Heart left ventricle (tissue), 16 donors: ENCODE measurements around the gene ST6GALNAC5. TPM values are rescaled to one million over a fixed set of nuclear protein-coding genes. Genes with fewer than 3 reads are reported as not detected.

Experiments
- ATAC-seq, 4 donors: fragments of 200-7000 bp; cut with Tn5 transposase; one replicate each; pipeline ENCODE4 v1.9.1; 2020 to 2022; ENCODE audit warnings: moderate library complexity in 4 of 4, mild to moderate bottlenecking in 3 of 4, moderate number of reproducible peaks in 1 of 4
- DNase-seq, 5 donors: peaks; one replicate each; pipeline ENCODE4 v3.0.0-alpha.2; 2020
- H3K27ac ChIP-seq, 12 donors: fragments of 200-600 bp; sonication (generic) in 4 of 12; one replicate each; pipeline versions ENCODE4 v1.5.0 to v1.8.0; 2016 to 2022; ENCODE audit warnings: mild to moderate bottlenecking in 2 of 12
- H3K27me3 ChIP-seq, 9 donors: fragments of 200-600 bp; sonication (generic) in 2 of 9; one replicate each; pipeline versions ENCODE4 v1.5.1 to v1.8.0; 2016 to 2022; ENCODE audit warnings: mild to moderate bottlenecking in 3 of 9
- H3K36me3 ChIP-seq, 9 donors: fragments of 200-600 bp; sonication (generic) in 2 of 9; one replicate each; pipeline versions ENCODE4 v1.5.0 to v1.8.0; 2018 to 2022; ENCODE audit warnings: mild to moderate bottlenecking in 2 of 9
- H3K4me1 ChIP-seq, 12 donors: fragments of 200-600 bp; sonication (generic) in 4 of 12; one replicate each; pipeline versions ENCODE4 v1.5.0 to v1.8.0; 2016 to 2022; ENCODE audit warnings: mild to moderate bottlenecking in 3 of 12
- H3K4me3 ChIP-seq, 12 donors: fragments of 200-600 bp; sonication (generic) in 4 of 12; one replicate each; pipeline versions ENCODE4 v1.5.0 to v1.8.0; 2017 to 2022; ENCODE audit warnings: mild to moderate bottlenecking in 9 of 12, moderate library complexity in 4 of 12
- H3K9me3 ChIP-seq, 12 donors: fragments of 200-600 bp; sonication (generic) in 4 of 12; one replicate each; pipeline versions ENCODE4 v1.5.0 to v1.8.0; 2016 to 2022; ENCODE audit warnings: mild to moderate bottlenecking in 1 of 12
- CTCF ChIP-seq, 12 donors: fragments of 200-600 bp; sonication (generic) in 4 of 12; IDR thresholded peaks; one replicate each; pipeline versions ENCODE4 v1.5.0 to v1.8.0; 2018 to 2022; ENCODE audit warnings: antibody characterized with exemption in 12 of 12, mild to moderate bottlenecking in 5 of 12
- POLR2A ChIP-seq, 2 donors: fragments of 450-650 bp; IDR thresholded peaks; one replicate each; pipeline ENCODE4 v1.6.1; 2017; ENCODE audit warnings: antibody characterized with exemption in 2 of 2, mild to moderate bottlenecking in 2 of 2, moderate library complexity in 2 of 2
- WGBS, 4 donors: extraction: QIAGEN DNeasy Blood & Tissue Kit in 2 of 4; methylation state at CpG; one replicate each; pipeline versions ENCODE4 v1.1.5 to v1.1.7; 2013 to 2018; 5-methylcytosine and 5-hydroxymethylcytosine counted together
- intact Hi-C, 10 donors: fragments of 100-400 bp; cut with DNase I; formaldehyde crosslinking; loops; one replicate each; pipeline versions ENCODE4 v1.11.1 to v1.14.2; 2022
- polyA plus RNA-seq, 2 donors: library from polyadenylated mRNA; stranded (reverse); fragments of 200-250 nt; gene quantifications; one replicate each; pipeline ENCODE4 v1.2.3, GENCODE V29; 2013
- total RNA-seq, 9 donors: library from RNA; depleted of rRNA in 2 of 9; stranded (reverse); fragments of >200 nt in 2 of 9; fragmentation: NEBNext Ultra II Directional in 3 of 9; extraction: Animal tissue kit (Norgen Biotek cat#: 25700) in 3 of 9; gene quantifications; one replicate each; pipeline versions ENCODE4 v1.1.0 to v1.2.4, GENCODE V29; 2016 to 2023
- donor health status: ischemic (EF 13 %, LVEDD 7.1; RV severe dilation, severe dysfunction).
- donor health status: healthy with polysubstance abuse.
- donor health status: DM: no; HTN: yes; CAD: no.
- donor health status: DM: no; HTN: no; CAD: no.
- donor health status: ischemic (EF 25% LVEDD 6.9; RV normal size, moderate dysfunction).
- donor health status: ischemic (EF 25% LVEDD 5.7; RV mildly dilated, moderate dysfunction).
- donor health status: healthy.
- donor health status: DM: yes; HTN: yes; CAD: no.
- donor health status: ischemic (EF 35%, LVEDD 5.7; RV mildly dilated, moderate dysfunction).
- donor health status: nonischemic (EF 11% LVEDD 7.7; RV severe dilation, severe dysfunction).
- donor health status: DM: yes; HTN: yes; CAD: no.
- donor health status: PGD.
- donor health status: ischemic (EF 29% LVEDD 5.4; RV normal size, mild dysfunction).
- donor health status: nonischemic (EF 23%, LVEDD 6.1; RV moderate dilation, normal function).

ST6GALNAC5 gene
- total and polyA plus RNA-seq, 11 donors: 0.14 to 0.83 (median 0.45) TPM; not detected in 2

DNA sequence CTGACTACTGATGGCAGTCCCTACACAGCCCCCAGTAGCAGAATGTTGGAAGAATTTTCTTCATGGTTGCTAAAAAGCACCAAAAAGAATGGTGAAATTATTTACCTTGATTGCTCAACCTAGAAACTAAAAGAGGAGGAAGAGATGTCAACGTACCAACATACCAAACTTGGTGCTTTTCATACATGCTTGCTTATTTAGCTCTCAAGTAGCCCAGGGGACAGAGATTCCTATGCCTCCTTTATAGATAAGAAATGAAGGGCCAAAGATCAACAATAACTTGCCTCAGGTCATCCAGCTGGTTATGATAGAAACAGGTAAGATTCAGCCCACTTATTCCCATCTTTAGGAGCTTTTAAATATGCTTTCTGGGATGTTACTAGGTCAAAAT is 181.3 kb downstream of the ST6GALNAC5 start:
- WGBS, 4 donors: 63 to 86% (median 73%) methylated on average over 1 of the region's 1 CpG
- H3K27me3 ChIP-seq: peaks cover 0 to 5% (median 0%) of the 10 kb centered on the region in 9 donors
- DNase-seq (no peak), ATAC-seq (no peak)
- H3K36me3 ChIP-seq: no peaks in the 10 kb centered on the region
- intact Hi-C loops: no loop called here
- no peaks in the 10 kb centered on the region for H3K4me1 ChIP-seq
- H3K4me3 ChIP-seq: no peak overlapping the region
- no peaks in the 10 kb centered on the region for H3K9me3 ChIP-seq
- H3K27ac ChIP-seq: no peak overlapping the region
- TF ChIP-seq POLR2A (IDR thresholded peaks at IDR 0.05) (no peak), CTCF (IDR thresholded peaks at IDR 0.05) (no peak)

- Histone ChIP-seq H3K4me1 (no peaks in the 10 kb centered on the region), H3K9me3 (no peaks in the 10 kb centered on the region), H3K36me3 (no peaks in the 10 kb centered on the region), H3K4me3 (no peak overlapping the region), H3K27me3 (peaks cover 0 to 5% (median 0%) of the 10 kb centered on the region in 9 donors), H3K27ac (no peak overlapping the region)
- ATAC-seq: no peak
- TF ChIP-seq POLR2A (IDR thresholded peaks at IDR 0.05) (no peak), CTCF (IDR thresholded peaks at IDR 0.05) (no peak)
- intact Hi-C loops: no loop called here
- DNase-seq: no peak
- 42 to 65% (median 54%) methylated on average over 1 of the region's 1 CpG for WGBS, 4 donors
These were observed 184.1 kb downstream of the ST6GALNAC5 start for GRCh38 chr1:77051425-77051824.

DNA sequence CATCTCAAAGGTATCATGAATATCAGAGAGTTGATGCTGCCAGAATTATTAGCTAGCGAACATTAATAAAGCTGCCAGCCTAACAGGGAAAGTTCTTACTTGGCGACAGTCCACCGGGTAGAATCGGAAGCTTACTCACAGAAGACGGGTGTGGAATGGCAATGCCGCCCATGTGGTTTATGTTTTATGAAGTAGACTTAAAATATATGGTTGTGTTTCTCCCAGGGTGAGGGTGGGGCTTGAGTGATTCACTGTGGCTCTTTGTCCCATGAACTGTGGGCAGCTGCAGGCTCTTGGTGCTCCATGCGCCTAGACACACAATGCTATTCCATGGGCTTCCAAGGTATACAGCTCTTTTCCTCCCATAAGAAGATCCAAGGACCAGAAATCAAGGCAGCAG is 189.2 kb downstream of the ST6GALNAC5 start:
- 87 to 95% (median 95%) methylated on average over 7 of the region's 7 CpGs for WGBS, 4 donors
- H3K9me3 ChIP-seq: no peaks in the 10 kb centered on the region
- DNase-seq: no peak
- peaks cover 0 to 13% (median 0%) of the 10 kb centered on the region in 9 donors for H3K27me3 ChIP-seq
- intact Hi-C loops: no loop called here
- no peak for TF ChIP-seq CTCF (IDR thresholded peaks at IDR 0.05)
- no peak for TF ChIP-seq POLR2A (IDR thresholded peaks at IDR 0.05)
- H3K36me3 ChIP-seq: no peaks in the 10 kb centered on the region
- ATAC-seq: no peak
- H3K27ac ChIP-seq: no peak overlapping the region
- H3K4me3 ChIP-seq: no peak overlapping the region
- H3K4me1 ChIP-seq: no peaks in the 10 kb centered on the region

GRCh38 chr1:77057994-77058585 is 190.8 kb downstream of the ST6GALNAC5 start:
- TF ChIP-seq CTCF (IDR thresholded peaks at IDR 0.05) (no peak), POLR2A (IDR thresholded peaks at IDR 0.05) (no peak)
- ATAC-seq (no peak), DNase-seq (no peak)
- Histone ChIP-seq H3K27ac (no peak overlapping the region), H3K36me3 (no peaks in the 10 kb centered on the region), H3K4me1 (no peaks in the 10 kb centered on the region), H3K9me3 (no peaks in the 10 kb centered on the region), H3K4me3 (no peak overlapping the region), H3K27me3 (peaks cover 0 to 13% (median 0%) of the 10 kb centered on the region in 9 donors)
- 69 to 75% (median 72%) methylated on average over 7 of the region's 7 CpGs for WGBS, 4 donors
- intact Hi-C loops: no loop called here
